ENCODE measurements around the gene SYT1.

Gene SYT1

GRCh38 chr12:79482323-79482722, 617.7 kb downstream of the SYT1 start:
- TF ChIP-seq ZNF274 (IDR thresholded peaks at IDR 0.05; ENCODE audit: low read depth, low read length): no peak
- H3K4me3 ChIP-seq (ENCODE audit: low read length): no peak overlapping the region

GRCh38 chr12:79482921-79483320, 618.3 kb downstream of the SYT1 start:
- no peak overlapping the region for H3K4me3 ChIP-seq (ENCODE audit: low read length)
- TF ChIP-seq ZNF274 (IDR thresholded peaks at IDR 0.05; ENCODE audit: low read depth, low read length): no peak

- TF ChIP-seq ZNF274 (IDR thresholded peaks at IDR 0.05; ENCODE audit: low read depth, low read length): no peak
- no peak overlapping the region for H3K4me3 ChIP-seq (ENCODE audit: low read length)
These were observed 621.6 kb downstream of the SYT1 start for GRCh38 chr12:79486154-79486553.

- TF ChIP-seq ZNF274 (IDR thresholded peaks at IDR 0.05; ENCODE audit: low read depth, low read length): no peak
These were observed 623.0 kb downstream of the SYT1 start for GRCh38 chr12:79487386-79488110.

More at GRCh38 chr12:79487386-79488110, 623.0 kb downstream of the SYT1 start:
- H3K4me3 ChIP-seq (ENCODE audit: low read length): no peak overlapping the region

All from GM08714 (cell line).